ENCODE results near the gene RS1.

DNA sequence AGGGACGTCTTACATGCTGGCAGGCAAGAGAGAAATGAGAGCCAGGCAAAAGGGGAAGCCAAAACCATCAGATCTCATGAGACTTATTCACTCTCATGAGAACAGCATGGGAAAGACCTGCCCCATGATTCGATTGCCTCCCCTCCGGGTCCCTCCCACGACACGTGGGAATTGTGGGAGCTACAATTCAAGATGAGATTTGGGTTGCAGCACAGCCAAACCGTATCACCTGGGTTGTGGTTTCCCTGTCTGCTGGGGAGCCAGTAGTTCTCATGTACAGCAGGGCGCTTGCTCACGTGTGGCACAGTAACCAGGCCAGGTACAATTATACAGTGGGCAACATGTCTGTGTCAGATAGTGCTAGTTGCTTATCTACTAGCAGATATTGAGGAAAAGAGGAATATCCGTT, 11.1 kb upstream of the RS1 start:
- TF ChIP-seq, protein P1, sequence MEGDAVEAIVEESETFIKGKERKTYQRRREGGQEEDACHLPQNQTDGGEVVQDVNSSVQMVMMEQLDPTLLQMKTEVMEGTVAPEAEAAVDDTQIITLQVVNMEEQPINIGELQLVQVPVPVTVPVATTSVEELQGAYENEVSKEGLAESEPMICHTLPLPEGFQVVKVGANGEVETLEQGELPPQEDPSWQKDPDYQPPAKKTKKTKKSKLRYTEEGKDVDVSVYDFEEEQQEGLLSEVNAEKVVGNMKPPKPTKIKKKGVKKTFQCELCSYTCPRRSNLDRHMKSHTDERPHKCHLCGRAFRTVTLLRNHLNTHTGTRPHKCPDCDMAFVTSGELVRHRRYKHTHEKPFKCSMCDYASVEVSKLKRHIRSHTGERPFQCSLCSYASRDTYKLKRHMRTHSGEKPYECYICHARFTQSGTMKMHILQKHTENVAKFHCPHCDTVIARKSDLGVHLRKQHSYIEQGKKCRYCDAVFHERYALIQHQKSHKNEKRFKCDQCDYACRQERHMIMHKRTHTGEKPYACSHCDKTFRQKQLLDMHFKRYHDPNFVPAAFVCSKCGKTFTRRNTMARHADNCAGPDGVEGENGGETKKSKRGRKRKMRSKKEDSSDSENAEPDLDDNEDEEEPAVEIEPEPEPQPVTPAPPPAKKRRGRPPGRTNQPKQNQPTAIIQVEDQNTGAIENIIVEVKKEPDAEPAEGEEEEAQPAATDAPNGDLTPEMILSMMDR (IDR thresholded peaks at IDR 0.05): no peak
- no peak for TF ChIP-seq POLR2A (IDR thresholded peaks at IDR 0.05)

Data from esophagus squamous epithelium (tissue), 4 donors.